Astrocyte of the cerebellum (primary cell): Measurements from ENCODE around the gene SH3GL1.
A peak's percentile ranks its signal among the peaks of the same experiment; 100 is the strongest.

ENCODE experiments used
- DNase-seq: peaks from one replicate; pipeline ENCODE4 v3.0.0-alpha.2; 2011; ENCODE audit warnings: low read depth
- H3K4me3 ChIP-seq: 2 replicates; pipeline ENCODE4 v1.5.1; 2011; ENCODE audit warnings: mild to moderate bottlenecking, low read depth, low read length, moderate library complexity
- CTCF ChIP-seq: IDR thresholded peaks from 2 replicates; pipeline ENCODE4 v1.5.1; 2012; ENCODE audit warnings: low read length, low read depth, moderate library complexity, mild to moderate bottlenecking; ENCODE audit errors: missing control alignments
- in situ Hi-C: cut with HindIII; loops from 2 replicates; pipeline ENCODE4 v1.10.0; 2017; ENCODE audit warnings: low sequenced_read_pairs

SH3GL1 gene

GRCh38 chr19:4345342-4346019, 54.9 kb downstream of the SH3GL1 start:
- H3K4me3 ChIP-seq, result no peak overlapping the region
- in situ Hi-C loops, result no loop called here
- no peak for TF ChIP-seq CTCF

GRCh38 chr19:4343370-4344307, 56.7 kb downstream of the SH3GL1 start, which contains the start of gene MPND:
MPND (plus strand) TSS chr19:4343562; CDS start chr19:4343594, 32 bp downstream.
- H3K4me3 ChIP-seq, result peak within 1 kb of the TSS; percentile 69
- in situ Hi-C loops, result no loop called here
- no peak for TF ChIP-seq CTCF
- DNase-seq, result peak; percentile 29

More at GRCh38 chr19:4345342-4346019, 54.9 kb downstream of the SH3GL1 start:
- no peak for DNase-seq

- DNase-seq, result peak; percentile 100
- peak overlapping the region; percentile 69 for H3K4me3 ChIP-seq
- TF ChIP-seq CTCF, result peak; percentile 38
- in situ Hi-C loops, result no loop called here
Observed at GRCh38 chr19:4342615-4343369, 57.6 kb downstream of the SH3GL1 start.

GRCh38 chr19:4342314-4342614, 58.1 kb downstream of the SH3GL1 start:
- no peak for TF ChIP-seq CTCF
- in situ Hi-C loops, result no loop called here
- no peak for DNase-seq
- peak overlapping the region; percentile 69 for H3K4me3 ChIP-seq

- no peak for DNase-seq
- in situ Hi-C loops, result no loop called here
- no peak for TF ChIP-seq CTCF
Observed at GRCh38 chr19:4338441-4339355, 61.6 kb downstream of the SH3GL1 start, which contains the start of gene STAP2. STAP2 (minus strand) TSS chr19:4338827; CDS start chr19:4338753, 74 bp downstream.

More at GRCh38 chr19:4338441-4339355, 61.6 kb downstream of the SH3GL1 start, which contains the start of gene STAP2:
- peak within 1 kb of the TSS; percentile 32 for H3K4me3 ChIP-seq
